GM12891 (cell line): Measurements from ENCODE around the gene BAHD1.

Experiments used
- PAX5 ChIP-seq: IDR thresholded peaks from 2 replicates; pipeline ENCODE4 v1.6.1; 2011; ENCODE audit warnings: low read length, moderate library complexity, mild to moderate bottlenecking; ENCODE audit not compliant: insufficient read depth, severe bottlenecking
- POLR2A ChIP-seq: IDR thresholded peaks from 2 replicates; pipeline ENCODE4 v1.6.1; 2011; ENCODE audit warnings: low read depth, low read length, control low read depth
- POLR2AphosphoS5 ChIP-seq: IDR thresholded peaks from 2 replicates; pipeline ENCODE4 v1.6.1; 2011; ENCODE audit warnings: low read depth, low read length, control low read depth
- TAF1 ChIP-seq: IDR thresholded peaks from 2 replicates; pipeline ENCODE4 v1.6.1; 2011; ENCODE audit warnings: low read depth, low read length, control low read depth

- no peak for TF ChIP-seq POLR2A
- TF ChIP-seq POLR2AphosphoS5: no peak
- TF ChIP-seq PAX5: no peak
- TF ChIP-seq TAF1: no peak
These were observed 75.6 kb downstream of the BAHD1 start for GRCh38 chr15:40516322-40516721.
